ENCODE measurements around the gene RBBP8. TPM values are rescaled to one million over a fixed set of nuclear protein-coding genes. Genes with fewer than 3 reads are reported as not detected.

RBBP8 gene
- total RNA-seq, 6 donors from 2014 or later = 10.9 to 78.2 (median 30.3) TPM

DNA sequence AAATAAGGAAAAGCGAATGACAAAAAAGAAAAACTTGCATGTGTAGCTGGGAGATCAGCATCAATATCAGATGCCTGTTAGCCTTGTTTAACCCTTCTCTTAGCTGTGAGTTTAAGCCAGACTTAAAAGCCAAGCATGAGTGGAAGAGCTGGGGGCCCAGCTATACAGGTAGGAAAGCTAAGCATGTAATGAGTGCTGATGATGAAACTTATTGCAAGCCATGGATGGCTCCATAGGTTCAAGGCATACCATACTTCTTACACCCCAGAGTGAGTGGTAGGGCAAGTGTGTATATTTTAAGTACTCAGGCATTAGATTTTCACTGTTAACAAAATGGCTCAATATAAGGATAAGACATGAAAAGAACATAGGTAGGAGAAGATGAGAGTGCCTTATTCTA, 28.0 kb downstream of the RBBP8 start:
- Histone ChIP-seq H3K36me3 (no peaks in the 10 kb centered on the region), H3K4me1 (no peaks in the 10 kb centered on the region), H3K9me3 (no peaks in the 10 kb centered on the region), H3K4me3 (no peak overlapping the region), H3K27ac (no peak overlapping the region), H3K27me3 (no peaks in the 10 kb centered on the region)
- DNase-seq (no peak), ATAC-seq (ENCODE audit: low FRiP score in 2 of 2) (no peak)
- TF ChIP-seq POLR2A (IDR thresholded peaks at IDR 0.05) (no peak), EP300 (IDR thresholded peaks at IDR 0.05) (no peak), POLR2AphosphoS5 (IDR thresholded peaks at IDR 0.05) (no peak)
- TF ChIP-seq, protein P1, sequence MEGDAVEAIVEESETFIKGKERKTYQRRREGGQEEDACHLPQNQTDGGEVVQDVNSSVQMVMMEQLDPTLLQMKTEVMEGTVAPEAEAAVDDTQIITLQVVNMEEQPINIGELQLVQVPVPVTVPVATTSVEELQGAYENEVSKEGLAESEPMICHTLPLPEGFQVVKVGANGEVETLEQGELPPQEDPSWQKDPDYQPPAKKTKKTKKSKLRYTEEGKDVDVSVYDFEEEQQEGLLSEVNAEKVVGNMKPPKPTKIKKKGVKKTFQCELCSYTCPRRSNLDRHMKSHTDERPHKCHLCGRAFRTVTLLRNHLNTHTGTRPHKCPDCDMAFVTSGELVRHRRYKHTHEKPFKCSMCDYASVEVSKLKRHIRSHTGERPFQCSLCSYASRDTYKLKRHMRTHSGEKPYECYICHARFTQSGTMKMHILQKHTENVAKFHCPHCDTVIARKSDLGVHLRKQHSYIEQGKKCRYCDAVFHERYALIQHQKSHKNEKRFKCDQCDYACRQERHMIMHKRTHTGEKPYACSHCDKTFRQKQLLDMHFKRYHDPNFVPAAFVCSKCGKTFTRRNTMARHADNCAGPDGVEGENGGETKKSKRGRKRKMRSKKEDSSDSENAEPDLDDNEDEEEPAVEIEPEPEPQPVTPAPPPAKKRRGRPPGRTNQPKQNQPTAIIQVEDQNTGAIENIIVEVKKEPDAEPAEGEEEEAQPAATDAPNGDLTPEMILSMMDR (IDR thresholded peaks at IDR 0.05) = no peak
- WGBS, 2 donors = 96 to 98% methylated on average over 1 of the region's 1 CpG

DNA sequence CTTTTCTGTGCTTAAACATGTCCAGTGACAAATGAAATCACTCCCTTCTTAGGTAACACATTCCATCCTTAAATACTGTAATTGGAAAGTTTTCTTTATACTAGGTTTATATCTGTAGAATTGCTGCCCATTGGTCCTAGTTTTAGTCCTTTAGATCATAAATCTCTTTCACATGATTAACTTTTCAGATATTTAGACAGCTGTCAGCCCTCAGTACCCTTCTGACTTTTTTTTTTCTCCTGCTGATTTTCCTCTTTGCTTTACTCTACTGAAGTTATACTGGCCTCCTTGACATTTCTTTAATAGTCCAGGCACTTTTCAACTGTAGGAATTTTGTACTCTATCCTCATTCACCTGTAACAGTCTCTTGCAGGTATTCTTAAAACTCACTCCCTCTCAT, 28.9 kb downstream of the RBBP8 start:
- no peak for TF ChIP-seq POLR2AphosphoS5 (IDR thresholded peaks at IDR 0.05)
- no peak for TF ChIP-seq POLR2A (IDR thresholded peaks at IDR 0.05)
- TF ChIP-seq, protein P1 (IDR thresholded peaks at IDR 0.05) = no peak
- no peak for TF ChIP-seq EP300 (IDR thresholded peaks at IDR 0.05)
- Histone ChIP-seq H3K9me3 (no peaks in the 10 kb centered on the region), H3K36me3 (no peaks in the 10 kb centered on the region), H3K4me1 (no peaks in the 10 kb centered on the region), H3K27me3 (no peaks in the 10 kb centered on the region), H3K4me3 (no peak overlapping the region), H3K27ac (no peak overlapping the region)
- ATAC-seq (ENCODE audit: low FRiP score in 2 of 2) = no peak
- no peak for DNase-seq

DNA sequence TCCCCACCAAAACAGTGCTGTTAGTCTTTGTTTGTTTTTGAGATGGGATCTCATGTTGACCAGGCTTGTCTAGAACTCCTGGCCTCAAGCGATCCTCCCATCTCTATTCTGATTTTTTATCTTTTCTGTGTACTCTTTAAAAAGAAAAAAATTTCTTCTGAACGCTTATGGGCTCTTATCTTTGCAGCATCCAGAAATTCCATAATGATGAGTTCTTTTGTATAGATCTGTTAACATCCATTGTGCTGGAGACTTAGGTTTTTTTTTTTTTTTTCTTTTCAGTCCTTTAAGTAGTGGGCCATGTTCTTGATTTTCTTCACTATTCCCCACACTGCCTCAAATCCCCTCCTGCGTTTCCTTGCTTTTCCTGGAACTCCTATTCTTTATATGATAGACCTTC, 31.0 kb downstream of the RBBP8 start:
- Histone ChIP-seq H3K4me1 (no peaks in the 10 kb centered on the region), H3K36me3 (peaks cover 0 to 3% (median 0%) of the 10 kb centered on the region in 4 donors), H3K4me3 (no peak overlapping the region), H3K27ac (no peak overlapping the region), H3K27me3 (no peaks in the 10 kb centered on the region), H3K9me3 (no peaks in the 10 kb centered on the region)
- no peak for ATAC-seq (ENCODE audit: low FRiP score in 2 of 2)
- DNase-seq = no peak
- 91 to 94% methylated on average over 3 of the region's 3 CpGs for WGBS, 2 donors
- TF ChIP-seq EP300 (IDR thresholded peaks at IDR 0.05) (no peak), POLR2A (IDR thresholded peaks at IDR 0.05) (no peak), POLR2AphosphoS5 (IDR thresholded peaks at IDR 0.05) (no peak)
- TF ChIP-seq, protein P1 (IDR thresholded peaks at IDR 0.05) = no peak

DNA sequence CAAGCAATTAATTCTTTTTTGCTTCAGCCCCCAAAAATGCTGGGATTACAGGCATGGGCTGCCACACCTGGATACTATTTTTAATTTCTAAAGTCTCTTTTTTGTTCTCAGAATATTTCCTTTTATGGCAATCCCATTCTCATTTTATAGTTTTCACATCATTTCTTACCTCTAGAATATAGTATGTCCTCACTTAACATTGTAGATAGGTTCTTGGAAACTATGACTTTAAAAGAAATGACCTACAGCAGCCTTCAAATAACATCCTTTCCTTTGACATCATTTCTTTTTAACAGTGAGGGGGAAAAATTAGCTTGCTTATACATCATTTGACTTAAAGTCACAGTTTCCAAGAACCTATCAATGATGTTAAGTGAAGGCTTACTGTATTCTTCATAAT, 31.6 kb downstream of the RBBP8 start:
- ATAC-seq (ENCODE audit: low FRiP score in 2 of 2) (no peak), DNase-seq (no peak)
- H3K36me3 ChIP-seq = peaks cover 0 to 6% (median 0%) of the 10 kb centered on the region in 4 donors
- H3K4me3 ChIP-seq = no peak overlapping the region
- no peaks in the 10 kb centered on the region for H3K9me3 ChIP-seq
- TF ChIP-seq, protein P1 (IDR thresholded peaks at IDR 0.05) = no peak
- no peak for TF ChIP-seq EP300 (IDR thresholded peaks at IDR 0.05)
- no peak for TF ChIP-seq POLR2A (IDR thresholded peaks at IDR 0.05)
- TF ChIP-seq POLR2AphosphoS5 (IDR thresholded peaks at IDR 0.05) = no peak
- no peaks in the 10 kb centered on the region for H3K4me1 ChIP-seq
- no peak overlapping the region for H3K27ac ChIP-seq
- no peaks in the 10 kb centered on the region for H3K27me3 ChIP-seq

DNA sequence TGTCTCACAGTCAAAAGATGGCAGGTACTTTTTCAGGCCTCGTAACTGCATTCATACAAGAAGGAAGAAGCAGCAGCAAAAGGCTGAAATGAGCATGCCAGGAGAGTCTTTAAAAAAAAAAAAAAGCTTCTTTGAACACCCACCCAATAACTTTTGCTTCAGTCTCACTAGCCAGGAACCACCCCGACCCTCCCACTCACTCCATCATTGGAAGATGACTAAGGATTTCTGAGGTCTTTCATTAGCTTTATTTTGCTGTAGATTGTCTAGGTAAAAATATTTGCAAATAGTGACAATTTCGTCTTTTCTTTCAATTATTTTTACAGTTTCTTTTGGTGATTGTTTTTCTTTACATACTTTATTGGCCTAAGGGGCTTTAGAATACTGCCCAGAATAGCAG, 37.9 kb downstream of the RBBP8 start:
- peaks cover 0 to 6% (median 0%) of the 10 kb centered on the region in 4 donors for H3K4me1 ChIP-seq
- no peak for ATAC-seq (ENCODE audit: low FRiP score in 2 of 2)
- H3K27me3 ChIP-seq = no peaks in the 10 kb centered on the region
- H3K9me3 ChIP-seq = no peaks in the 10 kb centered on the region
- H3K36me3 ChIP-seq = peaks cover 0 to 6% (median 0%) of the 10 kb centered on the region in 4 donors
- H3K4me3 ChIP-seq = no peak overlapping the region
- no peak for DNase-seq
- 88 to 93% methylated on average over 3 of the region's 3 CpGs for WGBS, 2 donors
- TF ChIP-seq POLR2A (IDR thresholded peaks at IDR 0.05) (no peak), EP300 (IDR thresholded peaks at IDR 0.05) (no peak), POLR2AphosphoS5 (IDR thresholded peaks at IDR 0.05) (no peak)
- TF ChIP-seq, protein P1 (IDR thresholded peaks at IDR 0.05) = no peak
- no peak overlapping the region for H3K27ac ChIP-seq

All from upper lobe of left lung (tissue), 6 donors.